Measurements from ENCODE around the gene ATP5F1E.

ATP5F1E gene

GRCh38 chr20:59071216-59071615 is 39.1 kb upstream of the ATP5F1E start:
- no peak for TF ChIP-seq CTCF (IDR thresholded peaks at IDR 0.05; ENCODE audit: low read length, missing control alignments)

GRCh38 chr20:59069026-59069425 is 36.9 kb upstream of the ATP5F1E start:
- TF ChIP-seq CTCF (IDR thresholded peaks at IDR 0.05; ENCODE audit: low read length, missing control alignments) = no peak
- no peak for DNase-seq (ENCODE audit: low read depth)
- H3K4me3 ChIP-seq (replicated peaks; ENCODE audit: low read depth, low read length) = no peak overlapping the region

More at GRCh38 chr20:59071216-59071615, 39.1 kb upstream of the ATP5F1E start:
- no peak overlapping the region for H3K4me3 ChIP-seq (replicated peaks; ENCODE audit: low read depth, low read length)
- DNase-seq (ENCODE audit: low read depth) = no peak

GRCh38 chr20:59068534-59068933 is 36.4 kb upstream of the ATP5F1E start:
- TF ChIP-seq CTCF (IDR thresholded peaks at IDR 0.05; ENCODE audit: low read length, missing control alignments) = no peak
- H3K4me3 ChIP-seq (replicated peaks; ENCODE audit: low read depth, low read length) = no peak overlapping the region
- no peak for DNase-seq (ENCODE audit: low read depth)

GRCh38 chr20:59064214-59064722 is 32.1 kb upstream of the ATP5F1E start:
- no peak for DNase-seq (ENCODE audit: low read depth)
- H3K4me3 ChIP-seq (replicated peaks; ENCODE audit: low read depth, low read length) = no peak overlapping the region
- no peak for TF ChIP-seq CTCF (IDR thresholded peaks at IDR 0.05; ENCODE audit: low read length, missing control alignments)

- peak; percentile 80 for DNase-seq (ENCODE audit: low read depth)
- peak overlapping the region; percentile 26 for H3K4me3 ChIP-seq (replicated peaks; ENCODE audit: low read depth, low read length)
- no peak for TF ChIP-seq CTCF (IDR thresholded peaks at IDR 0.05; ENCODE audit: low read length, missing control alignments)
These were observed 31.5 kb upstream of the ATP5F1E start for GRCh38 chr20:59063358-59064213.

GRCh38 chr20:59062081-59062480 is 29.9 kb upstream of the ATP5F1E start:
- DNase-seq (ENCODE audit: low read depth) = no peak
- TF ChIP-seq CTCF (IDR thresholded peaks at IDR 0.05; ENCODE audit: low read length, missing control alignments) = no peak
- no peak overlapping the region for H3K4me3 ChIP-seq (replicated peaks; ENCODE audit: low read depth, low read length)
